Measurements from ENCODE around the gene TSPAN18.

DNA sequence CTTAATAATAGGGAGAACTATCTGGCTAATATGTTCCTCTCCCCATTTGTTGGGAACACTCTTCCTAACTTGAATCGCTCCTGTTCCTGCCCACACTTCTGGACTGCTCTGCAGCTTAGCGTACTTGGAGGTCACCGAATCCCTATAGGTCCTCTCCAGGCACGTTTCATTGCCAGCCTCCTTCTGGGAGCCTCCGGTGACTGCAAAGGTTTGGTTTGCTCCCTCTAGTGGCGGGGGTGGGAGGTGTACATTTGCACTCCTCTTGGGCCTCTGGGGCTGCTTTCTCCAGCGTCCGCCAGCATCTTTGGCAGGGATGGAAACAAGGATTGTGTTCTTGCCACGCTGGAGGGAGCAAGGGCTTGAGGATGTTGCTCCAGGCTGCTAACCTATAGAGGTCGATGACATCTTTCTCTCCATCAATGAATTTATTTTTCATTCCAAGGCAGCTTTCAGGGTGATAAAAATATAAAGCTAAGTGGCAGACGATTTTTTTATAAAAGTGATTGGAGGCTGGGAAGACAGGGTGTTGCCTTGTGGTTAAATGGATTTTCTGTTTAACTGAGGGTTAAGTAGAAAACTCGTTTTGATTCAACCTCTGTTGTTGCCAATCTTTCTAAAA, 48.7 kb downstream of the TSPAN18 start:
- TF ChIP-seq, protein P1, sequence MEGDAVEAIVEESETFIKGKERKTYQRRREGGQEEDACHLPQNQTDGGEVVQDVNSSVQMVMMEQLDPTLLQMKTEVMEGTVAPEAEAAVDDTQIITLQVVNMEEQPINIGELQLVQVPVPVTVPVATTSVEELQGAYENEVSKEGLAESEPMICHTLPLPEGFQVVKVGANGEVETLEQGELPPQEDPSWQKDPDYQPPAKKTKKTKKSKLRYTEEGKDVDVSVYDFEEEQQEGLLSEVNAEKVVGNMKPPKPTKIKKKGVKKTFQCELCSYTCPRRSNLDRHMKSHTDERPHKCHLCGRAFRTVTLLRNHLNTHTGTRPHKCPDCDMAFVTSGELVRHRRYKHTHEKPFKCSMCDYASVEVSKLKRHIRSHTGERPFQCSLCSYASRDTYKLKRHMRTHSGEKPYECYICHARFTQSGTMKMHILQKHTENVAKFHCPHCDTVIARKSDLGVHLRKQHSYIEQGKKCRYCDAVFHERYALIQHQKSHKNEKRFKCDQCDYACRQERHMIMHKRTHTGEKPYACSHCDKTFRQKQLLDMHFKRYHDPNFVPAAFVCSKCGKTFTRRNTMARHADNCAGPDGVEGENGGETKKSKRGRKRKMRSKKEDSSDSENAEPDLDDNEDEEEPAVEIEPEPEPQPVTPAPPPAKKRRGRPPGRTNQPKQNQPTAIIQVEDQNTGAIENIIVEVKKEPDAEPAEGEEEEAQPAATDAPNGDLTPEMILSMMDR (IDR thresholded peaks at IDR 0.05) = peak; percentile 74
- no peak for TF ChIP-seq TCF12 (IDR thresholded peaks at IDR 0.05)
- no peak for TF ChIP-seq JUND (IDR thresholded peaks at IDR 0.05)
- TF ChIP-seq, protein P2, sequence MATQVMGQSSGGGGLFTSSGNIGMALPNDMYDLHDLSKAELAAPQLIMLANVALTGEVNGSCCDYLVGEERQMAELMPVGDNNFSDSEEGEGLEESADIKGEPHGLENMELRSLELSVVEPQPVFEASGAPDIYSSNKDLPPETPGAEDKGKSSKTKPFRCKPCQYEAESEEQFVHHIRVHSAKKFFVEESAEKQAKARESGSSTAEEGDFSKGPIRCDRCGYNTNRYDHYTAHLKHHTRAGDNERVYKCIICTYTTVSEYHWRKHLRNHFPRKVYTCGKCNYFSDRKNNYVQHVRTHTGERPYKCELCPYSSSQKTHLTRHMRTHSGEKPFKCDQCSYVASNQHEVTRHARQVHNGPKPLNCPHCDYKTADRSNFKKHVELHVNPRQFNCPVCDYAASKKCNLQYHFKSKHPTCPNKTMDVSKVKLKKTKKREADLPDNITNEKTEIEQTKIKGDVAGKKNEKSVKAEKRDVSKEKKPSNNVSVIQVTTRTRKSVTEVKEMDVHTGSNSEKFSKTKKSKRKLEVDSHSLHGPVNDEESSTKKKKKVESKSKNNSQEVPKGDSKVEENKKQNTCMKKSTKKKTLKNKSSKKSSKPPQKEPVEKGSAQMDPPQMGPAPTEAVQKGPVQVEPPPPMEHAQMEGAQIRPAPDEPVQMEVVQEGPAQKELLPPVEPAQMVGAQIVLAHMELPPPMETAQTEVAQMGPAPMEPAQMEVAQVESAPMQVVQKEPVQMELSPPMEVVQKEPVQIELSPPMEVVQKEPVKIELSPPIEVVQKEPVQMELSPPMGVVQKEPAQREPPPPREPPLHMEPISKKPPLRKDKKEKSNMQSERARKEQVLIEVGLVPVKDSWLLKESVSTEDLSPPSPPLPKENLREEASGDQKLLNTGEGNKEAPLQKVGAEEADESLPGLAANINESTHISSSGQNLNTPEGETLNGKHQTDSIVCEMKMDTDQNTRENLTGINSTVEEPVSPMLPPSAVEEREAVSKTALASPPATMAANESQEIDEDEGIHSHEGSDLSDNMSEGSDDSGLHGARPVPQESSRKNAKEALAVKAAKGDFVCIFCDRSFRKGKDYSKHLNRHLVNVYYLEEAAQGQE (IDR thresholded peaks at IDR 0.05; ENCODE audit: low read depth, low read length) = no peak
- no peak for TF ChIP-seq CHD2 (IDR thresholded peaks at IDR 0.05; ENCODE audit: low read length, partially characterized antibody)
